ENCODE results near the gene TSC2. TPM values are rescaled to one million over a fixed set of nuclear protein-coding genes. Genes with fewer than 3 reads are reported as not detected.

The TSC2 gene
- polyA plus RNA-seq, 4 donors: 104 to 188 (median 148) TPM

- peak; percentile 41 to 65 (median 52) for DNase-seq (ENCODE audit: low read depth in 4 of 4, low spot score in 2 of 4)
Measured at GRCh38 chr16:2082983-2083364, 35.2 kb downstream of the TSC2 start.

- no peak for DNase-seq (ENCODE audit: low read depth in 4 of 4, low spot score in 2 of 4)
Measured at GRCh38 chr16:2083409-2083808, 35.6 kb downstream of the TSC2 start.

DNA sequence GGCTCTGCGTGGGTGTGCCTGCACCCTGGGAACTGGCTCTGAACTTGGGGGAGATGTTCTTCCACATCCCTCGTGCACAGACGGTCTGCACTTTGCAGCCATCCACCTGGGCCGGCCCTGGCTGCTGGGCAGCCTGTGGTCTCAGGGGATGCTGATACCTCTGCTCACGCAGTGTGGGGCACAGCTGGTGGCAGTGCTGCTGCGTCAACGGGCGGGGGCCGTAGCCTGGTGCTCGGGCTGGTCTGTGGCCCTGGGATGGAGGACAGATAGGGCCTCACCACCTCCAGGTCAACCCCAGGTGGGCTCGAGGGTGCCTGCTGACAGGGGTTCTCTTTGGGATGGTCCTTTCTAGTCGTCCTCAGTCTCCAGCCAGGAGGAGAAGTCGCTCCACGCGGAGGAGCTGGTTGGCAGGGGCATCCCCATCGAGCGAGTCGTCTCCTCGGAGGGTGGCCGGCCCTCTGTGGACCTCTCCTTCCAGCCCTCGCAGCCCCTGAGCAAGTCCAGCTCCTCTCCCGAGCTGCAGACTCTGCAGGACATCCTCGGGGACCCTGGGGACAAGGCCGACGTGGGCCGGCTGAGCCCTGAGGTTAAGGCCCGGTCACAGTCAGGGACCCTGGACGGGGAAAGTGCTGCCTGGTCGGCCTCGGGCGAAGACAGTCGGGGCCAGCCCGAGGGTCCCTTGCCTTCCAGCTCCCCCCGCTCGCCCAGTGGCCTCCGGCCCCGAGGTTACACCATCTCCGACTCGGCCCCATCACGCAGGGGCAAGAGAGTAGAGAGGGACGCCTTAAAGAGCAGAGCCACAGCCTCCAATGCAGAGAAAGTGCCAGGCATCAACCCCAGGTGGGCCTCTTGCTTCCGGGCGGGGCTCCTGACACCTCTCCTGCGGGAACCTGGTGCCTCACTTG, 36.3 kb downstream of the TSC2 start:
- no peak for DNase-seq (ENCODE audit: low read depth in 4 of 4, low spot score in 2 of 4)

DNA sequence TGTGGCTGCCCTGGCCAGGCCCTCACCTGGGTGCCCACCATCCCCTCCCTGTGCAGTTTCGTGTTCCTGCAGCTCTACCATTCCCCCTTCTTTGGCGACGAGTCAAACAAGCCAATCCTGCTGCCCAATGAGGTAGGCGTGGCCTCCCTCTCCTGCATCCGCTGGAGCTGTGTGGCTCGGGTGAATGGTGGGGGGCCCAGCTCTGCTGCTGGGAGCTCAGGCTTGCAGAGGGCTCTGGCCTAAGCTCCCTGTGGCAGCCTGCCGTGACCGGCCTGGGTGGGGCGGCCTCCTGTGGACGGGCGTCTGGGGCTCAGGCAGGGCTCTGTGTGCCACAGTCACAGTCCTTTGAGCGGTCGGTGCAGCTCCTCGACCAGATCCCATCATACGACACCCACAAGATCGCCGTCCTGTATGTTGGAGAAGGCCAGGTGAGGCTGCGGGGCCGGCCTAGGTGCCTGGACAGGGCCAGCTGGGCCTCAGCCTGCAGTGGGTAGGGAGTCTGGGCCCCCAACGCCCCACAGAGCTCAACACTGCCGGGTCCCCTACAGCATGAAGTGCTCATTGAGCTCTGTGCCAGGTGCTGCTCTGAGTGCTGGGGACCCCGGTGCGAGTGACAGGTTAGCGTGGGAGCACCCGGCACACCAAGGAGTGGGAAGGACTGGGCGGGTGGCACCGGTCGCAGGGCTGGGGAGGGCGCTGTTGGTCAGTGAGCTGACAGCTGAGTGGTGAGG, 37.3 kb downstream of the TSC2 start:
- DNase-seq (ENCODE audit: low read depth in 4 of 4, low spot score in 2 of 4): no peak

- DNase-seq (ENCODE audit: low read depth in 4 of 4, low spot score in 2 of 4): no peak
Measured at GRCh38 chr16:2085669-2086068, 37.9 kb downstream of the TSC2 start.

DNA sequence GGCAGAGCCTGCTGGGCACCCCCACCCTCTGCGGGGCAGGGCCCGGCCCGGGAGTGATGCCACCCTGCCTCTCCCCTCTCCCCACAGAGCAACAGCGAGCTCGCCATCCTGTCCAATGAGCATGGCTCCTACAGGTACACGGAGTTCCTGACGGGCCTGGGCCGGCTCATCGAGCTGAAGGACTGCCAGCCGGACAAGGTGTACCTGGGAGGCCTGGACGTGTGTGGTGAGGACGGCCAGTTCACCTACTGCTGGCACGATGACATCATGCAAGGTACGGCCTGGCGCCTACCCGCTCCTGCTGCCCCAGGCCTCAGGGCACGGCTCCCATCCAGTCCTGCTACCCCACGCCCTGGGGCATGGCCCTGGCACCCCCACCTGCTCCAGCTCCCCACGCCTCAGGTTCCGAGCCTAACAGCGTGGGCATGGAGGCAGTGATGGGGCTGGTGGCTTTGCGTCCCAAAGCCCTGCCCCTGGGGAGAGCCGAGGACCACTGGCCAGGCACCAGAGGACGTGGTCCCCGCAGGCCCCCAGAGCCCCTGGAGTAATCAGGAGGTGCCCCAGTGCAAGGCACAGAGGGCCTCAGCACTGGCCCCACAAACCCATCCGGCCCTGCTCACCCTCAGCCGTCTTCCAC, 38.4 kb downstream of the TSC2 start:
- DNase-seq (ENCODE audit: low read depth in 4 of 4, low spot score in 2 of 4): no peak

DNA sequence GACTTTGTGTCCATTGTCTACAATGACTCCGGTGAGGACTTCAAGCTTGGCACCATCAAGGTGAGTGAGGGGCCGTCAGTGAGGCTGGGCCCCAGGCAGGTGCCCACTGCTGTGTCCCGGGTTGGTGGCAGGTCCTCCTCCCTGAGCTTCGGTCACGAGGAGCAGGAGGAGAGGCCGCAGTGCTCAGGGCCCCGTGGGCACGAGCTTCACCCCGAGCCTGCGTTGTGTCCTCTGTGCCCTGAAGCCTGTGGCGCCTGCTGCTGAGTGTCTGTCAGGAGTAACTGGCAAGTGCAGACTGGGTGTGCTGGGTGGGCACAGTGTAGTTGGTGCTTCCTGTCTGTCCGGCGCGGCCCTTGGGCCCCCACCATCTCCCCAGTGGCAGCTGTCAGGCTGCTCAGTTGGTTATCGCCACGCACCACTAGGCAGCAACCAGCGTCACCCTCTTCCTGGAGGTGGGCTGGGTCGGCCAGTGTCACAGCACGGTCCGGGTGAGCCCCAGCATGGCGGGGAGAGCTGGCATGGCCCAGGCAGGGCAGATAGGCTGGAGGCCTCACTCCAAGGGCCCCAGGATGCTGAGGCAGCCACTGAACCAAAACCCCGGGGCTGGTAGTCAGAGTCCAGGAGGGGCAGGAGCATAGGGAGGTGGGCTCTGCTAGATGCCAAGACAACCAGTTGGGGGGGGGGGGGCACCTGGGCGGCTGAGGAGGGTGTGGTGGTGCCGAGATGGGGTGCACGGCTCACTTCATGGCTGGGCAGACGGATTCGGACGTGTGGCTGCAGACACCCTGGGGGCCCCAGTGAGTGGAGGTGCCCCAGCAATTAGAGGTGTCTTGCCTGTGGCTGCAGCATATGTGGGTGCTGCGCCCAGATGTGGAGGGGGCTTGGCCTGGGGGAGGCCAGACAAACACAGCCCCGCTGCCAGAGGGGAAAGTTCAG, 39.3 kb downstream of the TSC2 start:
- no peak for DNase-seq (ENCODE audit: low read depth in 4 of 4, low spot score in 2 of 4)

- no peak for DNase-seq (ENCODE audit: low read depth in 4 of 4, low spot score in 2 of 4)
Measured at GRCh38 chr16:2087748-2088631, 40.2 kb downstream of the TSC2 start.

DNA sequence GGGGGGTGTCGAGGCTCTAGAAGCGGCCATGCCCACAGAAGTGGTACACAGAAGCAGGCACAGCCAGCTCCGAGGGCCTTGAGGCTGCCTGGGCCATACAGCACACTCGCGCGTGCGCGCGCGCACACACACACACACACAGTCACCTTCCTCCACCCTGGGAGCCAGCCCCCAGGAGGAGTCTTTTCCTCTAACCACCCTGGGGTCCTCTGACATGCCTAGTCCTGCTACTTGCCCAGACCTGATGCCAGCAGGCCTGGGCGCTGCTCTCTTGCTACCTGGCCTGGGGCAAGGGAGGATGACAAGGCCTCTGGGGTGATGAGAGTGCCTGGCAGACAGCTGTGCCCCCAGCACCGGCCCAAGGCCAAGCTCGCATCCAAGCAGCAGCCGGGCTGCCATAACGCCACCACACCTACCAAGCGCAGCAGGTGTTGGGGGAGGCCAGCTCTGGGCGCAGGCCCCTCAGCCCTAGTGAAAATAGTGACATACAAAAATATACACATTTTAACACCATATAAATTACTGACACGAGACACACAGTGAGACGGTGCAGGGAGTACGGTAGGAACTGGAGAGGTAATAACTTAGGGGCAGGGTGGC, 41.1 kb downstream of the TSC2 start:
- DNase-seq (ENCODE audit: low read depth in 4 of 4, low spot score in 2 of 4): no peak

GRCh38 chr16:2089706-2090480, 42.1 kb downstream of the TSC2 start:
- no peak for DNase-seq (ENCODE audit: low read depth in 4 of 4, low spot score in 2 of 4)

GRCh38 chr16:2090481-2090776, 42.6 kb downstream of the TSC2 start:
- no peak for DNase-seq (ENCODE audit: low read depth in 4 of 4, low spot score in 2 of 4)

- peak; percentile 43 to 70 (median 63) for DNase-seq (ENCODE audit: low read depth in 4 of 4, low spot score in 2 of 4)
Measured at GRCh38 chr16:2090777-2091546, 43.2 kb downstream of the TSC2 start.

DNA sequence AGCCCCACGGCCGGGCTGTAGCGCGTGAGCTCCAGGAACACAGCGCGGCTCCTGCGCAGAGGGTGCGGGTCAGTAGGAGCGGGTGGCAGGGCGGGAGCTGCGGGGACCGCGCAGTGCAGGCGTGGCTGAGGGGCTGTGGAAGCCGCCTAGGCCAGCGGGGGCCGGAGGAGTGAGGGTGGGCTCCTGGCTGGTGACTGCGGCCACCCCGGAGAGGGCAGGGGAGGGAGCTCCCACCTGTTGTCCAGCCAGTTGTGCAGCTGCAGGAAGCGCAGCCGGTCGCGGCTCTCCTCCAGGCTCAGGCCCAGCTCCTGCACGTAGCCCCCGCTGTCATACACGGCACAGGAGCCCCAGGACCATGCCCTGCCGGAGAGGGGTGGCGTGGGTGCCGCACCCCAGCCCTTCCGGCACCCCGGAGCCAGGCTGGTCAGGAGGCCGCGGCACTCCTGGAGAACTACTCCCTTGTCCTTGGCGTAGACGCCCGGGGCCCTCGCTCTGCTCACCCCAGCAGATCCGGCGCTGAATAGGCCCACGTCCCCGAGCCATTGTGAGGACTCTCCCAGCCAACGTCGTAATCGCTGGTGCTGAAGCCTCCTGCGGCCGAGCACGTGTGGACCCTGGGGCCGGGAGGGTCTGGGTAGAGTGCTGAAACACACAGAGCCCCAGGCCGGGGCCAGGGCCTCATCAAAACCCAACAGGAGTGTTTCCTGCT, 43.9 kb downstream of the TSC2 start:
- DNase-seq (ENCODE audit: low read depth in 4 of 4, low spot score in 2 of 4): no peak

- DNase-seq (ENCODE audit: low read depth in 4 of 4, low spot score in 2 of 4): no peak
Measured at GRCh38 chr16:2092256-2092620, 44.5 kb downstream of the TSC2 start.

- no peak for DNase-seq (ENCODE audit: low read depth in 4 of 4, low spot score in 2 of 4)
Measured at GRCh38 chr16:2092866-2093265, 45.1 kb downstream of the TSC2 start.

GRCh38 chr16:2093793-2094192, 46.0 kb downstream of the TSC2 start:
- no peak for DNase-seq (ENCODE audit: low read depth in 4 of 4, low spot score in 2 of 4)

DNA sequence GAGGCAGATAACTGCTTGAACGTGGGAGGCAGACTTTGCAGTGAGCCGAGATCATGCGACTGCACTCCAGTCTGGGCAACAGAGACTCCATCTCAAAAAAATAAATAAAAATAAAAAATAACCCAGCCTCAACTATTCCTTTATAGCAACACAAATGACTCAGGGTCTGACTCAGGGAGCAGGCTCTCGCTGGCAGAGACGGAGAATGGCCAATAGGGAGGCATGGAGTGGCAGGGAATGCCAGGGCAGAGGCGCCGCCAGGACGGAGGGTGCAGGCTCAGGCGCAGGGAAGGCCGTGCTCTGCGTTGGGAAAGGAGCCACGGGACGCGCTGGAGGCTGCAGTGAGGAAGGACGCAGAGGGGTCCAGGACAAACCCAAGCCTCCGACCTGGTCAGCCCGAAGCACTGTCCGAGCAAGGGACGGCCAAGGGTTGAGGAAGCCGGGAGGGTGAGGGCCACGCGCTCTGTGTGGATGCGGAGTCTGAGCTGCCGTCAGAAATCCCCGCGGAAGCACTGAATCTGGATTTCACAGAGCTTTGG, 47.6 kb downstream of the TSC2 start:
- DNase-seq (ENCODE audit: low read depth in 4 of 4, low spot score in 2 of 4): no peak
